ENCODE measurements around the gene HLF.

DNA sequence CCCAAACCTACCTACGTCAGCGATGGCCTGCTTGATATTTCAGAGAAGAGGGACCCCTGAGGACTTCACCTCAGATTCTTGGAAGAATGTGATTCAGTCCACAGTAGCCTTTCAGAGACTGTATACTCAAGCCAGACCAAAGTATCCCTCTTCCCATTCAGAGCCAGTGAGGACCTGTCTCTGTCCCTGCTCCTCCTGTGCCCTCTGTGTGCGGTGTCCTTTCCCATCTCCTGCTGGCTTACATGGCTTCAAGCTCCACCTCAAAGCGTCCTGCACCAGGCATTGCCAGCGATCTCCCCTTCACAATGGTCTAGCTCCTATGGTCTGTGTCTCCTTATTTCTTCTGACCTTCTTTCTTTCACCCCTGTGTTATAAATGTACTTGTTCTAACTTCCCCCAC is 39.5 kb upstream of the HLF start:
- TF ChIP-seq, protein P1, sequence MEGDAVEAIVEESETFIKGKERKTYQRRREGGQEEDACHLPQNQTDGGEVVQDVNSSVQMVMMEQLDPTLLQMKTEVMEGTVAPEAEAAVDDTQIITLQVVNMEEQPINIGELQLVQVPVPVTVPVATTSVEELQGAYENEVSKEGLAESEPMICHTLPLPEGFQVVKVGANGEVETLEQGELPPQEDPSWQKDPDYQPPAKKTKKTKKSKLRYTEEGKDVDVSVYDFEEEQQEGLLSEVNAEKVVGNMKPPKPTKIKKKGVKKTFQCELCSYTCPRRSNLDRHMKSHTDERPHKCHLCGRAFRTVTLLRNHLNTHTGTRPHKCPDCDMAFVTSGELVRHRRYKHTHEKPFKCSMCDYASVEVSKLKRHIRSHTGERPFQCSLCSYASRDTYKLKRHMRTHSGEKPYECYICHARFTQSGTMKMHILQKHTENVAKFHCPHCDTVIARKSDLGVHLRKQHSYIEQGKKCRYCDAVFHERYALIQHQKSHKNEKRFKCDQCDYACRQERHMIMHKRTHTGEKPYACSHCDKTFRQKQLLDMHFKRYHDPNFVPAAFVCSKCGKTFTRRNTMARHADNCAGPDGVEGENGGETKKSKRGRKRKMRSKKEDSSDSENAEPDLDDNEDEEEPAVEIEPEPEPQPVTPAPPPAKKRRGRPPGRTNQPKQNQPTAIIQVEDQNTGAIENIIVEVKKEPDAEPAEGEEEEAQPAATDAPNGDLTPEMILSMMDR (conservative IDR thresholded peaks at IDR 0.05; ENCODE audit: low read depth in 2 of 2), result no peak
- no peak for TF ChIP-seq REST (IDR thresholded peaks at IDR 0.05; ENCODE audit: unreplicated experiment)

Data from GM23338 (cell line).